HEK293 (cell line): ENCODE results near the gene STIM1.

Experiments used
- CTCF ChIA-PET: fragments of 350-600 bp; formaldehyde crosslinking; extraction: SDS; loops from one replicate; lab custom pipeline; 2021; ENCODE audit warnings: antibody characterized with exemption; lab: Yijun Ruan, JAX
- POLR2A ChIA-PET: fragments of 300-600 bp; formaldehyde crosslinking; extraction: SDS; loops from one replicate; lab custom pipeline; 2020; ENCODE audit warnings: antibody characterized with exemption, inconsistent platforms; lab: Yijun Ruan, JAX
- H3K27ac ChIP-seq: fragments of 200-500 bp; sonication (Bioruptor generic); 2 replicates; pipeline ENCODE4 v1.5.1; 2014; ENCODE audit warnings: low read depth, low read length, control low read depth, inconsistent platforms; ENCODE audit errors: extremely low read depth
- H3K36me3 ChIP-seq, 2 experiments: fragments of 200-500 bp in 1 of 2; sonication (Bioruptor generic) in 1 of 2; 1 replicate in 1 of 2; 2 replicates in 1 of 2; pipeline ENCODE4 v1.5.1; 2014 to 2017; ENCODE audit warnings: inconsistent platforms in 2 of 2, low read length in 2 of 2; ENCODE audit not compliant: control insufficient read depth in 2 of 2, insufficient read depth in 1 of 2
- H3K4me1 ChIP-seq: fragments of 200-500 bp; sonication (Bioruptor generic); 2 replicates; pipeline ENCODE4 v1.5.1; 2014; ENCODE audit warnings: mild to moderate bottlenecking, low read length, inconsistent platforms; ENCODE audit not compliant: control insufficient read depth, insufficient read depth
- H3K4me3 ChIP-seq: 2 replicates; pipeline ENCODE4 v1.5.1; 2011; ENCODE audit warnings: low read depth, mild to moderate bottlenecking, control low read depth, low read length, moderate library complexity
- H3K9me3 ChIP-seq: fragments of 200-500 bp; sonication (Bioruptor generic); 2 replicates; pipeline ENCODE4 v1.5.1; 2014; ENCODE audit warnings: low read depth, low read length, inconsistent platforms; ENCODE audit not compliant: control insufficient read depth, insufficient read depth
- EGR2 ChIP-seq: fragments of 450-650 bp; formaldehyde crosslinking; IDR thresholded peaks from 2 replicates; pipeline ENCODE4 v1.5.1; 2016; ENCODE audit warnings: low read depth, missing biosample characterization, missing genetic modification characterization
- INSM2 ChIP-seq: fragments of 450-650 bp; formaldehyde crosslinking; IDR thresholded peaks from 2 replicates; pipeline ENCODE4 v1.5.1; 2016; ENCODE audit warnings: missing biosample characterization, missing genetic modification characterization
- KLF1 ChIP-seq: fragments of 450-650 bp; formaldehyde crosslinking; IDR thresholded peaks from 2 replicates; pipeline ENCODE4 v1.5.1; 2016; ENCODE audit warnings: missing biosample characterization, missing genetic modification characterization
- KLF7 ChIP-seq: fragments of 450-650 bp; formaldehyde crosslinking; IDR thresholded peaks from 2 replicates; pipeline ENCODE4 v1.5.1; 2016; ENCODE audit warnings: missing biosample characterization, missing genetic modification characterization, borderline replicate concordance
- SALL2 ChIP-seq: fragments of 450-650 bp; formaldehyde crosslinking; IDR thresholded peaks from 2 replicates; pipeline ENCODE4 v1.5.0; 2017; ENCODE audit warnings: missing biosample characterization, mild to moderate bottlenecking, missing genetic modification characterization, borderline replicate concordance
- SCRT2 ChIP-seq: fragments of 450-650 bp; formaldehyde crosslinking; IDR thresholded peaks from 2 replicates; pipeline ENCODE4 v1.5.1; 2016; ENCODE audit warnings: missing biosample characterization, missing genetic modification characterization
- SETDB1 ChIP-seq: IDR thresholded peaks from one replicate; pipeline ENCODE4 v1.6.1; 2017; ENCODE audit warnings: mild to moderate bottlenecking, low read length, moderate library complexity, mixed read lengths; ENCODE audit not compliant: insufficient read length
- SP2 ChIP-seq: fragments of 450-650 bp; formaldehyde crosslinking; IDR thresholded peaks from 2 replicates; pipeline ENCODE4 v1.5.1; 2016; ENCODE audit warnings: missing biosample characterization, missing genetic modification characterization
- SP7 ChIP-seq: fragments of 450-650 bp; formaldehyde crosslinking; IDR thresholded peaks from 2 replicates; pipeline ENCODE4 v1.5.1; 2016; ENCODE audit warnings: missing biosample characterization, missing genetic modification characterization
- TCF7L2 ChIP-seq: IDR thresholded peaks from 2 replicates; pipeline ENCODE4 v1.6.1; 2011; ENCODE audit warnings: low read depth, mild to moderate bottlenecking, inconsistent platforms, low read length, moderate library complexity, borderline replicate concordance
- ZFP41 ChIP-seq: fragments of 450-650 bp; formaldehyde crosslinking; IDR thresholded peaks from 2 replicates; pipeline ENCODE4 v1.5.1; 2016; ENCODE audit warnings: missing biosample characterization, missing genetic modification characterization, borderline replicate concordance
- ZNF114 ChIP-seq: fragments of 450-650 bp; formaldehyde crosslinking; IDR thresholded peaks from 2 replicates; pipeline ENCODE4 v1.5.0; 2017; ENCODE audit warnings: missing biosample characterization, missing genetic modification characterization
- ZNF132 ChIP-seq: fragments of 450-650 bp; formaldehyde crosslinking; IDR thresholded peaks from 2 replicates; pipeline ENCODE4 v1.5.1; 2017; ENCODE audit warnings: missing biosample characterization, missing genetic modification characterization, borderline replicate concordance
- ZNF280D ChIP-seq: fragments of 450-650 bp; formaldehyde crosslinking; IDR thresholded peaks from 2 replicates; pipeline ENCODE4 v1.5.1; 2016; ENCODE audit warnings: missing biosample characterization, missing genetic modification characterization
- ZNF341 ChIP-seq: fragments of 450-650 bp; formaldehyde crosslinking; IDR thresholded peaks from 2 replicates; pipeline ENCODE4; 2016; ENCODE audit warnings: low read depth, missing biosample characterization, missing genetic modification characterization
- ZNF404 ChIP-seq: fragments of 450-650 bp; formaldehyde crosslinking; IDR thresholded peaks from 2 replicates; pipeline ENCODE4 v1.5.1; 2017; ENCODE audit warnings: missing biosample characterization, missing genetic modification characterization
- ZNF600 ChIP-seq: fragments of 450-650 bp; formaldehyde crosslinking; IDR thresholded peaks from 2 replicates; pipeline ENCODE4 v1.5.1; 2016; ENCODE audit warnings: missing biosample characterization, missing genetic modification characterization
- ZNF664 ChIP-seq: fragments of 450-650 bp; formaldehyde crosslinking; IDR thresholded peaks from 2 replicates; pipeline ENCODE4 v1.5.1; 2016; ENCODE audit warnings: missing biosample characterization, missing genetic modification characterization
- ZNF843 ChIP-seq: fragments of 450-650 bp; formaldehyde crosslinking; IDR thresholded peaks from 2 replicates; pipeline ENCODE4 v1.5.1; 2016; ENCODE audit warnings: missing biosample characterization, missing genetic modification characterization
- ZSCAN18 ChIP-seq: fragments of 450-650 bp; formaldehyde crosslinking; IDR thresholded peaks from 2 replicates; pipeline ENCODE4 v1.5.1; 2016; ENCODE audit warnings: missing biosample characterization, missing genetic modification characterization
- ZXDB ChIP-seq: fragments of 450-650 bp; formaldehyde crosslinking; IDR thresholded peaks from 2 replicates; pipeline ENCODE4 v1.5.1; 2016; ENCODE audit warnings: missing biosample characterization, missing genetic modification characterization

Gene STIM1

GRCh38 chr11:3890806-3891205, 35.3 kb downstream of the STIM1 start:
- no peaks in the 10 kb centered on the region for H3K36me3 ChIP-seq
- H3K4me3 ChIP-seq: no peak overlapping the region
- TF ChIP-seq ZFP41: no peak
- TF ChIP-seq ZNF132 (tag by site-specific recombination): no peak
- no peaks in the 10 kb centered on the region for H3K4me1 ChIP-seq
- ChIA-PET POLR2A (no interaction called here), CTCF (interaction anchor here (1.2 to 1.3 kb wide), 2 partner anchors 41 to 181 kb away, joined by 3 to 4 read pairs; no protein-coding TSS in a partner anchor)
- H3K9me3 ChIP-seq: no peaks in the 10 kb centered on the region
- H3K27ac ChIP-seq: no peak overlapping the region

GRCh38 chr11:3891751-3892150, 36.3 kb downstream of the STIM1 start:
- Histone ChIP-seq H3K27ac (no peak overlapping the region), H3K9me3 (no peaks in the 10 kb centered on the region), H3K4me1 (no peaks in the 10 kb centered on the region), H3K4me3 (no peak overlapping the region), H3K36me3 (no peaks in the 10 kb centered on the region)
- ChIA-PET POLR2A (no interaction called here), CTCF (no interaction called here)
- TF ChIP-seq ZNF404 (tag by site-specific recombination) (no peak), TCF7L2 (no peak), EGR2 (no peak), ZXDB (tag by site-specific recombination) (no peak), SP2 (tag by site-specific recombination) (no peak), ZNF341 (tag by site-specific recombination) (no peak), ZNF664 (tag by site-specific recombination) (no peak), SETDB1 (no peak), ZNF280D (tag by site-specific recombination) (no peak), INSM2 (tag by site-specific recombination) (no peak), SCRT2 (no peak), SALL2 (tag by site-specific recombination) (no peak), ZNF600 (tag by site-specific recombination) (no peak), SP7 (tag by site-specific recombination) (no peak), KLF7 (tag by site-specific recombination) (no peak), ZNF843 (no peak), ZNF114 (tag by site-specific recombination) (no peak), ZSCAN18 (tag by site-specific recombination) (no peak), KLF1 (tag by site-specific recombination) (no peak)
